ENCODE measurements around the gene SYNPO2.

SYNPO2 gene

GRCh38 chr4:118894034-118894433 lies 5.4 kb downstream of the SYNPO2 start:
- H3K27ac ChIP-seq (ENCODE audit: poor library complexity, severe bottlenecking), result no peak overlapping the region
- no peaks in the 10 kb centered on the region for H3K36me3 ChIP-seq (ENCODE audit: low read depth)
- peaks cover 3% of the 10 kb centered on the region for H3K4me1 ChIP-seq (ENCODE audit: insufficient read depth, poor library complexity, severe bottlenecking)
- DNase-seq (ENCODE audit: low spot score), result no peak
- ATAC-seq (ENCODE audit: low read depth), result no peak
- H3K27me3 ChIP-seq (ENCODE audit: insufficient read depth, poor library complexity, severe bottlenecking), result no peaks in the 10 kb centered on the region
- TF ChIP-seq, protein P1, sequence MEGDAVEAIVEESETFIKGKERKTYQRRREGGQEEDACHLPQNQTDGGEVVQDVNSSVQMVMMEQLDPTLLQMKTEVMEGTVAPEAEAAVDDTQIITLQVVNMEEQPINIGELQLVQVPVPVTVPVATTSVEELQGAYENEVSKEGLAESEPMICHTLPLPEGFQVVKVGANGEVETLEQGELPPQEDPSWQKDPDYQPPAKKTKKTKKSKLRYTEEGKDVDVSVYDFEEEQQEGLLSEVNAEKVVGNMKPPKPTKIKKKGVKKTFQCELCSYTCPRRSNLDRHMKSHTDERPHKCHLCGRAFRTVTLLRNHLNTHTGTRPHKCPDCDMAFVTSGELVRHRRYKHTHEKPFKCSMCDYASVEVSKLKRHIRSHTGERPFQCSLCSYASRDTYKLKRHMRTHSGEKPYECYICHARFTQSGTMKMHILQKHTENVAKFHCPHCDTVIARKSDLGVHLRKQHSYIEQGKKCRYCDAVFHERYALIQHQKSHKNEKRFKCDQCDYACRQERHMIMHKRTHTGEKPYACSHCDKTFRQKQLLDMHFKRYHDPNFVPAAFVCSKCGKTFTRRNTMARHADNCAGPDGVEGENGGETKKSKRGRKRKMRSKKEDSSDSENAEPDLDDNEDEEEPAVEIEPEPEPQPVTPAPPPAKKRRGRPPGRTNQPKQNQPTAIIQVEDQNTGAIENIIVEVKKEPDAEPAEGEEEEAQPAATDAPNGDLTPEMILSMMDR (IDR thresholded peaks at IDR 0.05; ENCODE audit: poor library complexity, severe bottlenecking), result no peak
- H3K4me3 ChIP-seq (ENCODE audit: severe bottlenecking), result no peak overlapping the region
- H3K9me3 ChIP-seq (ENCODE audit: severe bottlenecking), result no peaks in the 10 kb centered on the region

DNA sequence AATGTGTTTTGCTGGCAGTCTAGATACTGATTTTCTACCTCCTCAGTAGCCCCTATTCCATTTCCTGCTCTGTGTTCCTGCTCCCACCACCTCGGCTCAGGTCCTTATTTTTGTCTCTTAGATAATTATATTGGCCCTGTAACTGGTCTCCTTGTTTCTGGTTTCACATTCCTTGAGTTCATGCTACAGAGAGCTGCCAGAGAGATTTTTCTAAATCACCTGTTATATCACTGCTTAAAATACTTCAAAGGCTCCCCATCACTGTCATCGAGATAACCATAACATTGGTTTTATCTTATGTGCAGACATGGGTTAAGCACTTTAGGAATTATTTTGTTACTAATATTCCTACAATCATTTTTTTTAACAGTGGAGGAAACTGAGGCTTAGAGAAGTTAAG lies 9.6 kb downstream of the SYNPO2 start:
- no peaks in the 10 kb centered on the region for H3K36me3 ChIP-seq (ENCODE audit: low read depth)
- H3K4me3 ChIP-seq (ENCODE audit: severe bottlenecking), result no peak overlapping the region
- no peak overlapping the region for H3K27ac ChIP-seq (ENCODE audit: poor library complexity, severe bottlenecking)
- H3K27me3 ChIP-seq (ENCODE audit: insufficient read depth, poor library complexity, severe bottlenecking), result no peaks in the 10 kb centered on the region
- no peaks in the 10 kb centered on the region for H3K9me3 ChIP-seq (ENCODE audit: severe bottlenecking)
- ATAC-seq (ENCODE audit: low read depth) (no peak), DNase-seq (ENCODE audit: low spot score) (no peak)
- H3K4me1 ChIP-seq (ENCODE audit: insufficient read depth, poor library complexity, severe bottlenecking), result no peaks in the 10 kb centered on the region
- TF ChIP-seq, protein P1 (IDR thresholded peaks at IDR 0.05; ENCODE audit: poor library complexity, severe bottlenecking), result no peak

DNA sequence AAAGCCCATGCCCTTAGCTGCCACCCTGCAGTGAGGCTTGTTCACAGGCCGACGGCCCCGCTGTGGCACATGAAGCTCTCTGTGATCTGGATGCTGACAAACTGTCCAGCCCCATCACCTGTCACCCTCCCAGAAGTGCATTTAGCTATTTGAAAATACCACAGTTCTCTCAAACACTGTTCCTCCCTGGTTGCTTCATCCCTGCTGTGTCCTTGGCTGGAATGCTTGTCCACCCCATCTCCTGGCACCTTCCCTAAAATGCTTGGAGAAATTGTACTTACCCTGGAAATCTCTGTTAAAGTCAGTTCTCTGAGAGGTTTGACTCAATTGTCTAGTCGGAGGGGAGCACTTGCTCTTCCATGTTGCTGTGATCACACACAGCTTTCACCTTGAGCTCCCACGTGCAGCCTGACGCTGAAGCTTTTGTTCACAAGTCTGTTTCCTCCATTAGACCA lies 10.1 kb downstream of the SYNPO2 start:
- H3K4me3 ChIP-seq (ENCODE audit: severe bottlenecking), result no peak overlapping the region
- no peak for ATAC-seq (ENCODE audit: low read depth)
- no peaks in the 10 kb centered on the region for H3K9me3 ChIP-seq (ENCODE audit: severe bottlenecking)
- H3K36me3 ChIP-seq (ENCODE audit: low read depth), result no peaks in the 10 kb centered on the region
- H3K4me1 ChIP-seq (ENCODE audit: insufficient read depth, poor library complexity, severe bottlenecking), result no peaks in the 10 kb centered on the region
- TF ChIP-seq, protein P1 (IDR thresholded peaks at IDR 0.05; ENCODE audit: poor library complexity, severe bottlenecking), result no peak
- no peak overlapping the region for H3K27ac ChIP-seq (ENCODE audit: poor library complexity, severe bottlenecking)
- no peak for DNase-seq (ENCODE audit: low spot score)
- H3K27me3 ChIP-seq (ENCODE audit: insufficient read depth, poor library complexity, severe bottlenecking), result no peaks in the 10 kb centered on the region

DNA sequence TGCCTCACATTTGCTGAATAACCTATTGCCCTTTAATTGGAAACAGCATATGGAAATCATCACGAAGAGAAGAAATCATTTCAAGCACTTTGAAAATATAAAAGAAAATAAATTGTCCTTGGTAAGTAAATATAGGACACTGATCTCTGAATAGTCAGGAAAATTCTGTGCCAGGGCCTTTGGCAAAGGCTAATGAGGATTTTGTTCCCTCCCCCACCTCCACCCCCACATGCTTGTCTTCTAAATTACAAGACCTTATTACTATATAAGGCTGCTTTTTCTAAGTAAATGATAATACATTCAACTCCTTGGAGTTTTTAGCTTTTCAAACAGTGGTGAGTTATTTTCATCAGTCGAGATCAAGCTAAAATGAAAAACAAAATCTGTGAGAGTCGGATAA lies 15.8 kb downstream of the SYNPO2 start:
- no peaks in the 10 kb centered on the region for H3K36me3 ChIP-seq (ENCODE audit: low read depth)
- DNase-seq (ENCODE audit: low spot score), result no peak

DNA sequence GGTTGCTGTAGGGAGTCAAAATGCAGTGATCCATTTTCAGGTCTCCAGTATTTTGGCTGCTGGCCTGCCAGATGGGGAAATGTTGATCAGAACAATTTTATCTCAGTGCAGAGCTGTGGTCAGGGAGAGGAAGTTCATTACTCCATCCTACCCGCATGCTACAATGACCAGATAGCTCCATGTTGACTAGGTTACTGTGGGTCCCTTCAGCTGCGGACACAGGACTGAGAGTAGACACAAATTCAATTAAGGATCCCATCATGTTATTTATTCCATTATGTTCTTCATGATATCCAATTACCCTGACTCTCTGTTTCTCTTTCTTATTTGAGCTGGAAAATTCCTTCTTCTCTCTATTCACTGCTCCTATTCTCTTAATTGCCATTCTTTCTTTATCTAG lies 16.3 kb downstream of the SYNPO2 start:
- DNase-seq (ENCODE audit: low spot score) (no peak), ATAC-seq (ENCODE audit: low read depth) (no peak)
- Histone ChIP-seq H3K9me3 (ENCODE audit: severe bottlenecking) (no peaks in the 10 kb centered on the region), H3K36me3 (ENCODE audit: low read depth) (no peaks in the 10 kb centered on the region), H3K4me1 (ENCODE audit: insufficient read depth, poor library complexity, severe bottlenecking) (no peaks in the 10 kb centered on the region), H3K27me3 (ENCODE audit: insufficient read depth, poor library complexity, severe bottlenecking) (peaks cover 4% of the 10 kb centered on the region), H3K4me3 (ENCODE audit: severe bottlenecking) (no peak overlapping the region), H3K27ac (ENCODE audit: poor library complexity, severe bottlenecking) (no peak overlapping the region)
- TF ChIP-seq, protein P1 (IDR thresholded peaks at IDR 0.05; ENCODE audit: poor library complexity, severe bottlenecking), result no peak

More for the DNA sequence above, 15.8 kb downstream of the SYNPO2 start:
- ATAC-seq (ENCODE audit: low read depth), result no peak
- H3K4me3 ChIP-seq (ENCODE audit: severe bottlenecking), result no peak overlapping the region
- H3K27me3 ChIP-seq (ENCODE audit: insufficient read depth, poor library complexity, severe bottlenecking), result peaks cover 4% of the 10 kb centered on the region
- H3K9me3 ChIP-seq (ENCODE audit: severe bottlenecking), result no peaks in the 10 kb centered on the region
- TF ChIP-seq, protein P1 (IDR thresholded peaks at IDR 0.05; ENCODE audit: poor library complexity, severe bottlenecking), result no peak
- H3K4me1 ChIP-seq (ENCODE audit: insufficient read depth, poor library complexity, severe bottlenecking), result no peaks in the 10 kb centered on the region
- no peak overlapping the region for H3K27ac ChIP-seq (ENCODE audit: poor library complexity, severe bottlenecking)
